CD4-positive, alpha-beta T cell treated with Interleukin-12 subunit alpha and Interleukin-12 subunit beta, for 1 hour (primary cell): ENCODE results near the gene VN1R5.
"Not testable (repeated sequence)": the region's sequence is repeated elsewhere in the genome, so short reads cannot be mapped to it uniquely, and the experiment has no call there.

ENCODE experiments used
- DNase-seq: peaks from one replicate; pipeline ENCODE4 v3.0.0-alpha.2; 2020

VN1R5 gene

DNA sequence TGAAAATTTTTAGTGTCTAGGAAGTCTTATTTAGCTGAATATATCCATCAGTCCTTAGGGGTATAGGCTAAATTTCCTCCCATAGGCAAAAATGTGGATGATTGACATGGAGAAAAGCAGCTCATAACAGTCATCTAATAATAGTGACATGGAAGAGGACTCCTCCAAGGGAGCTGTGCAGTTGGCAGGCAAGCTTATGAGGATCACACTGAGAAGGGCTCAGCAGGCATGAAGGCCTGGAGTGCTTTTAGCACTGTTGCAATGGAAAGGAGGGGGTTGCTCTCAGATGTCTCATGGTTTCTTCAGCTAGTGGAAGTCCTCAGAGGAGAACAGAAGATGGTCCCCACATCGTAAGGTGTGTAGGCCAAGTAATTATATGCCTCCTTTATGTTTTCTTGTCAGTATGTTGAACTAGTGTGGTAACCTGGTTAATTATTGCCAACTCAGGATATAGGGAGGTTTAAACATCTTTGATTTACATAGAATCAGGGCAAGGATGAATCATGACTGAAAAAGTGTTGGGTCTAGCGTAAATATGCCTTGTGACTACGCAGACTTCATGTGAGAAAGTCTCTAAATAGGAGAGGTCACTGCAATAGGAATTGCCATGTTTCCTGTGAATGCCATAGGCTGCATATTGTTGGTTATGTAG lies 18.9 kb downstream of the VN1R5 start:
- no peak for DNase-seq

- DNase-seq: no peak
Observed at GRCh38 chr1:247277191-247277590, 21.3 kb downstream of the VN1R5 start.

DNA sequence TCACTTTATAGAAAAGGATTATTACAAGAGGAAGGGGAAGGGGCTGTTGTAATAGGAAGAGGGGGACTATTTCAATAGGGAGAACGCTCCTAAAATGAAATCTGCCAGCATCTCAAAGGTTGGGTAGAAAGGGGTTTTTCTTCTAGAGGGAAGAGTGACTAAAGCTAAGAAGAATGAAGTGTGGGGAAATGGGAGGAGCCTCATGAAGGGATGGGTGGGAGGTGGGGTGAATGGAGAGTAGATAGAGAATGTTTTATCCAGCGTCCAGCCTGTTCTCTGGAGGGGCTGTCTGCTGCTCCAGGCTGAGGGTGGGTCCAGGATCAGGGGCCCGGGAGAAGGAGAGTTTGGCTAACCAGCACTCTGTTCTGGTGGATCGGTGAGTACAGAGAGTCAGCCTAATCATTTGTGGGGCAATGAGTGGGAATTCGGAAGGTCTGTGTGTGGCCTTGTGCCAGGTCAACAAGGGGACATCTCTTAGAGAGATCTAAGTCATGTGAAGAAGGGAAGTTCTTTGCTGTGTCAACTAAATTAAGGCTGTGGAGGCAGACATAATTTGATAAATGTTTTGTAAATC lies 25.2 kb downstream of the VN1R5 start:
- DNase-seq: no peak

- DNase-seq: no peak
Observed at GRCh38 chr1:247286134-247286670, 30.3 kb downstream of the VN1R5 start.

- DNase-seq: no peak
Observed at GRCh38 chr1:247287460-247287859, 31.6 kb downstream of the VN1R5 start.

GRCh38 chr1:247288341-247288740 lies 32.5 kb downstream of the VN1R5 start:
- no peak for DNase-seq

GRCh38 chr1:247289274-247289892 lies 33.5 kb downstream of the VN1R5 start:
- not testable (repeated sequence) for DNase-seq

- no peak for DNase-seq
Observed at GRCh38 chr1:247290576-247290975, 34.7 kb downstream of the VN1R5 start.

DNA sequence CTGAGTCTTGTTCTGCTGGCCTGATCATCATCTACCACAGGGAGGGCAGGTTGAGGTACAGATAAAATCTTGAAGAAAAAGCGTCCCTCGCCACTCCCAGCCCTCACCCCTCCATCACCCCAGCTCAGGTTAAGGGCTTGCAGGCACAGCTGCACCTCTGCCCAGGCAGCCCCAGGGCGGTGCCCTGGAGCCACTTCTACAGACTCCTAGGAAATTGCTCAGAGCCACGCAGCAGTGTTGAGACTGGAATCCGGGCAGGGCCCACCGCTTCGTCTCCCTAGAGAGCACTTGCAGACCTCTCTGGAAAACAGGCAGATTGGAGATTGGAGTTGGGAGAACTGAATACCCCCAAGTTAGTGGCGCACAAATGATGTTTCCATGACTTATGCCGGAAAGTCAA lies 35.3 kb downstream of the VN1R5 start:
- DNase-seq: no peak

GRCh38 chr1:247291833-247292561 lies 36.1 kb downstream of the VN1R5 start:
- no peak for DNase-seq

- DNase-seq: no peak
Observed at GRCh38 chr1:247293047-247293446, 37.2 kb downstream of the VN1R5 start.

- DNase-seq: no peak
Observed at GRCh38 chr1:247294282-247294681, 38.4 kb downstream of the VN1R5 start.

DNA sequence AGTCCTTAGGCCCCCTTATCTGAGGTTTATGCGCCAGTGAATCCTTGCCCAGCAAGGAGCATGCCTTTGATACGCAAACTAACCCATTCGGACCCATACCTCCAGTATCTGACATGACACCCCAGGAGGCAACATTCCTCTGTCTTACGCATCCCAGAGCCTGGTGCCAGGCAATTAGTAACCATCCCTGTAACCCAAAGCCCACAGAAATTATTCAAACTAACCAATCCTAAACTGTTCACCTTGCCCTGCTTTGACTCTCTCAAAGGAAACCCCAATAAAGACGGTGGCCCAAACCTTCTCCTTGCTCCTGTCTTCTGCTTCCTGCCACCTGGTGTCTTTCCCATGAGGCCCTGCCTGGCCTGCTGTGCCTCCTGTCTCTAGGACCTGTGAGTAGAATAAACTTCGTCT lies 39.4 kb downstream of the VN1R5 start:
- DNase-seq: no peak

DNA sequence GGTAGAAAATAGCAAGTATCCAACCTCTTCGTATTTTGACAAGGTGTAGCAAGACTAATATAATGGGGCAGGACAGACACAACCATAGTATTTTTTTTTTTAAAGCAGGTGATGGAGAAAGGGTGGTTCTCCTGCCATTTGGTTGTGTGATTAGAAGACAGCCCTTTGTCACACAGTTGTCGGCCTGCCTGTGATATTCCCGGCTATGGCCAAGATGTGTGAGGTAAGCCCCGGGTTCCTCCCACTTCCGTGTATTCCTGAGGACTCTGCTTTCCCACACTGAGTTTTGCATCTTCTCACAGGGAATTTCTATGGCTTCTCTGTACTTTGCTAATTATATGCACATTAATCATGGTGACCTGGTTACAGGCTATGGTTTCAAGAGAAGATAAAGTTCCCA lies 39.9 kb downstream of the VN1R5 start:
- no peak for DNase-seq

DNA sequence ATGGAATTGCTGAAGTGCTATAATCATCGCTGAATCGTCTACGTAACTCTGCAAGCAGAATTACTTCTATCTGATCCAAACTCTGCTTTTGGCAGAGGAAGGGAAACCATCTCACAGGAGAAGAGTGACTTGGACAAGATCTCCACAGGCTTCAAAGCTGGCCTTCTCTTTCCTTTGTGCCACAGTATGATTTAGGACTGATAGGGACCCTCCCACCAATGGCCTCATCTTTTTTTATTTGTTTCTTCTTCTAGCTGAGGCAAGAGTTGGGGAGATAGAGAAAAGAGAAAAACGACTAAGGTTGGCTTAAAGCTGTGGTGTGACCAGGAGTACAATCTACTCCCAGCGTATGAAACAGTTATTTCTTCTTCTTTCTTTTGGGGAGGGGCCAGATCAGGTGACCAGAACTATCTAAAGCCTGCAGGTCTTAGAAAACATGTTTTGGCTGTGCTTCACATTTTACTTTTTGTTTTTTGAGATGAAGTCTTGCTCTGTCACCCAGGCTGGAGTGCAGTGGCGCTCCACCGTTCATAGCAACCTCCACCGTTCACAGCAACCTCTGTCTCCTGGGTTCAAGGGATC lies 40.8 kb downstream of the VN1R5 start:
- DNase-seq: no peak

DNA sequence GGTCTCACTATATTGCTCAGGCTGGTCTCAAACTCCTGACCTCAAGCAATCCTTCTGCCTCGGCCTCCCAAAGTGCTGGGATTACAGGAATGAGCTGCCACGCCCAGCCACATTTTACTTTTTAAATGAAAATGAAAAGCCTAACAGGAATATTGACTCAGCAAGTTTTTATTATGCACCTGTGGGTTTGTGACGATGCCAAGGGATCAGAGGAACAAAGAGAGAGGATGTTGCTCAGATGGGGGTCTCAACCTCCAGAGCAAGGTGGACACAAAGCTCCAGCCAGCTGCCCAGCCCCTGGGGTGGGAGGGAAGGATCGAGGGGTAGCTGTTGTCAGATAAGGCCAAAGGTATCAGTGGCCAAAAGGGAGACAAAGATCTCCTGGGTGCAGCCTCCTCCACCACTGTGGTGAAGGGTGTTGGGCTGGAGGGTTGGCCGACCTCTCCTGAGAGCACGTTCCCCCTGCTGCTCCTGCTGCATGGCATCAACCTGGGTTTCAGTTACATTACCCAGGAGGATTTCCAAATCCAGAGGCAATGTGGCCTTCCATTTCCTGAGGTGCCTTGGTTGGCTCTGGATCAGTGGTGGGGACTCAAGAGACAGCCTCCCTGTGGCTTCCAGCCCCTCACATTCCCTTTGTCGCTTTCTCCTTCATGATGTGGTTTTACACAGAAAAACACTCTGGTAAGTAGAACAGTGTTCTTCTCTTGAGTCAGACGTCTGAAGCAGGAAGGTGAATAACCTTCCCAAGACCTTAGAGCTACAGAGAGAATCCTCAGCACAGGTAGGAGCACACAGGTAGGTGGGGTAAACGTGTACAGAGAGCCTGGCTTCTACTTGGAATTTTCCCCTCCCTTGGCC lies 41.6 kb downstream of the VN1R5 start:
- DNase-seq: no peak

DNA sequence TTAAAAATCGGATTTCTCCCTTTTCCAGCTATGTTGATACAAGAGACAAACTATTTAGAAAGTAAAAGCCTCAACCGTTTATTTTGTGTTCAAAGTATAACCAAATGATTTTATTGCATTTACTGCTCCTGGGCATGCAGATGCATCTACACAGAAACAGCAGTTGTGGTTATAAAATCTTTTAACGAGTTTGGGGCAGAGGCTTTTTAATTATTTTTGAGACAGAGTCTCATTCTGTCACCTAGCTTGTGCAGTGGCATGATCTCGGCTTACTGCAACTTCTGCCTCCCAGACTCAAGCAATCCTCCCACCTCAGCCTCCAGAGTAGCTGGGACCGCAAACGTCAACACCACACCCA lies 42.2 kb downstream of the VN1R5 start:
- no peak for DNase-seq

GRCh38 chr1:247298701-247299100 lies 42.8 kb downstream of the VN1R5 start:
- DNase-seq: no peak

GRCh38 chr1:247299723-247300381 lies 44.0 kb downstream of the VN1R5 start:
- no peak for DNase-seq

- DNase-seq: no peak
Observed at GRCh38 chr1:247300491-247301175, 44.8 kb downstream of the VN1R5 start.

GRCh38 chr1:247301176-247301540 lies 45.3 kb downstream of the VN1R5 start:
- no peak for DNase-seq
